Activated CD4-positive, alpha-beta T cell treated with anti-CD3 and anti-CD28 coated beads for 24 hours (primary cell): ENCODE results near the gene ZNFX1.
"Not testable (repeated sequence)": the region's sequence is repeated elsewhere in the genome, so short reads cannot be mapped to it uniquely, and the experiment has no call there.

Experiments
- DNase-seq, 2 donors: peaks; one replicate each; pipeline ENCODE4 v3.0.0-alpha.2; 2020; ENCODE audit warnings: low read depth in 2 of 2

The ZNFX1 gene

DNA sequence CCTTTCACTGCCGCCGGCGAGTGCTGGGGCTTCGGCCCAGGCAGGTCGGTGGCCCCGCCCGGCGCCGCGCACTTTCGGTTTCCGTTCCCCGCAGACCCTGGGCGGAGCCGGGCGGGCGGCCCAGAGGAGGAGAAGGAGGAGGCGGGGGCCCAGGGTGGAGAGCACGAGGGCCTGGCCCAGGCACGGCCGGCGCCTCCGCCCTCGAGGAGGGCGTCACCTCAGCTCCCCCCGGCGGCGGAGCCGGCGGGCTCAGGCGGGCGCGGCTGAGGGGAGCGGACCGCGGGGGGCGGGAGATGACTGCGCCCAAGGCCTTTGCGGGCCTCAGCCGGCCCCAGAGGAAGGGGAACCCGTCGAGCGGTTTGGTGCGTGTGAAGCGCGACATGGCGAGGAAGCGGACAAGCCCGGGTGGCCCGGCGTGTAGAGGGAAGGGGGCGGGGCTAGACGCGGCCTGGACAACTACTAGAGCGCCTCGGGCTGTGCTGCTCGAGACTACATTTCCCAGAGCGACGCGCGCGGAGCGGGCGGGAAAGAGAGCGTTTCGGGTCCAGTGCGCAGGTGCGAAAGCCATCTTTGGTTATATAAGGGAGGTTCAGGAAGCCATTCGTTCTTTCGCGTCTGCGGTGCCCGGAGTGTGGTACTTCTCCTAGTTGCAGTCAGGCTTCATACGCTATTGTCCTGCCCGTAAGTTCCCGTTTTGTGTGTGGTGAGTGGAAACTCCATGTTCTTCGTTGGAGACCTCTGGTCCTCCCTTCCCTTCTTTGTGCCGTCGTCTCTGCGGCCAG lies at the start of gene ZNFX1:
Gene ZNFX1, minus strand, starts transcription at position 22 of the 782 bp plus-strand sequence. CDS start 2,218 bp downstream, outside the sequence.
- peak; percentile 98 to 99 for DNase-seq

DNA sequence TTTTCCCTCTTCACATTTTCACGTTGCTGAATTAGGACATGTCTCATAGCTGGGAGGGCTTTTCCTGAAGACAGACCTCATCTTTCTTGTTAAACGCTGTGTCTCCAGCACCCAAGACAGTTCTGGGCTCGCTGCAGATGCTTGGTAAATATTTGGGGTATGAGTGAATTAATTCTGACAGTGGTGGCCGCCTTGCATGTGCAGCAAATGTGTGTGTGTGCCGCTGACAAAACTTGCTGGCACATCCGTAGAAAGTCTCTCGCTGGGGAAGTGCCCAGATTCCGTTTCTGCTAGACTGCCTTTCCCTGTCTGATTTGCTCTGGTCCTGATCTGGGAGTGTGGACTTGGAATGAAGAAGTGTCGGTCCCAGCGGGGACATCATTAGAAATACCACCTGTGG lies 48.2 kb upstream of the ZNFX1 start:
- DNase-seq = no peak

DNA sequence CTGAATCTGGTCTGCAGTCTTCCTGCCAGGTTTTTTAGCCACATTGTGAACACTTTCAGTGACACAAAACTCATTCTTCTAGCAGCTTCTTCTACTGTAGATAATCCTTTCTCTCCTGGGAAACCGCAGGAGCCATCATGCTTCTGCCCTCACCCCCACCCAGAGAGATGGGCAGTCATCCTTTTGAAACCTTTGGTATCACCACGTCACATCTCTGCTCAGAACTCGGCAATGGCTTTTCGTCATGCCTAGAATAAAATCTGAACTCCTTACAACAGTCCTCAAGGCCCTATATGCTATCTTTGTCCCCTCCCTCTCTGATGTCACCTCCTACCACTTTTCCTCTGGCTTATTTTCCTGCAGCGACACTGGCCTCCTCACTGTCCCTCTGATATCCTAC lies 46.4 kb upstream of the ZNFX1 start:
- no peak for DNase-seq

DNA sequence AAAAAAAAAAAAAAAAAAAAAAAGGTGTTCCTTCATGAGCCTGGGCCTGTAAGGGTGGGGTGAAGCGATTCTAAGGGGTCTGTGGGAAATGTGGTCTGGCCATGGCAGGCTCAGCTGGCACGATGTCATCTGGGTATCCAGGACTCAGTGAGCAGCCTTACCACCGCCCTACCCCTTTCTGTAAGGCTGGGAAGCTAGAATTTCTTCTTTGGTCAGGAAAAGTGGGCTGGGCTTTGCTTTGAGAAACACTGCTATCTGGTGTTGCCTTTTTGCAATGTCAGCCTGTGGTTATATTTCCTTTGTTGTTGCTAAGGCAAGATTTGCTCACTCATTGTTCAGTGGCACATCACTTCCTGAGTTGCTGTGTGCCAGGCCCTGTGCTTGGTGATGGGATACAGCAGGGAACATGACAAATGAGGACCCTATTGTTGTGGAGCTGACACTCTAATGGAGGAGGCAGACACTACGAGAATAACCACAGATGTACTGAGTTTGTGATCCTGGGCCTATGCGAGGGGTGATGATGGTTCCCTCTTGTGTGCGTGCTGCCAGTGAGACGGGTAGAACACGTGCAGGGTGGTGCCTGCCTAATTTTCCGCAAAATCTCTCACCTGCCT lies 45.9 kb upstream of the ZNFX1 start:
- DNase-seq = no peak

DNA sequence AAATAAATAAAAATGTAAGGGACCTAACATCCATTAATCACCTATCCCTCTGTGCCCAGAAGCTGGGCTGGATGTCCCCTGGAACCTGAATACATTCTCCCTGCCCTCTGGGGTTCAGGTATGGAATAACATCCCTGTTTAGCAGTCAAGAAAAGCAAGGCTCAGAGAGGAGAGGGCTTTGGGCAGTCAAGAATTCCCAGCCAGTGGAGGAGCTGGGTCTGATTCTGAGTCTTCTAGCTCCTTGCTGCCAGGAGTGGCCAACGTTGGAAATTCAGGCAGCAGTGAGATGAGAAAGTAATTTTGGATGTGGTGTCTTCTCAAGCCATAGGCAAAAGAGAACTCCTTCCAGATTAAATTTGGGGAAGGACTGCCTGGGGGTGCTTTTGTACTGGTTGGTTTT lies 42.6 kb upstream of the ZNFX1 start:
- DNase-seq = no peak

DNA sequence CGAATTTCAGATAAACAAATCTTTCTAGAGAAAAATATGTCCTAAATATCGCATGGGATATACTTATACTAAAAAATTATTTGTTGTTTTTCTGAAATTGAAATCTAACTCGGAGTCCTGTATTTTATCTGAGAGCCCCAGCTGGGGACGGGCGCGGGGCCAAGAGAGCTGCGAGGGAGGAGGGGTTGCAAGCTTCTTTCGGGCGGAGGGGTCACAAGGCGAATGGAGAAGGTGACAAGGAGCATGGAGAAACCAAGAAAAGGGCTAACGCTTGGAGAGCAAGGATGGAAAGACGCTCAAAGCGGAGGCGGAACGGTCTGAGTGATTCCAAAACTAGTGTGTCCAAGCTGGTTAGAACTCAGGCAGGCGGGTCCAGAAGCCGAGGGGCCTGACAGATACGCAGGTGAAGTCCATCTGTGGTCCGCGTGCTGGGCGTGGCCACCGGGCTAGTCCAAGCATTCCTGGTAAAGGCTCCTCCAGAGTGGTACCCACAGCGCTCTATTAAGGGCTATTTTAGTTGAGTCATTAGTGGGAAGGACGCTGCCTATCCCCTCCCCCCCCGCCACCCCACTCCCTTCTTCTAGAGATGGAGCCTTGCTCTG lies 41.5 kb upstream of the ZNFX1 start:
- DNase-seq = no peak

DNA sequence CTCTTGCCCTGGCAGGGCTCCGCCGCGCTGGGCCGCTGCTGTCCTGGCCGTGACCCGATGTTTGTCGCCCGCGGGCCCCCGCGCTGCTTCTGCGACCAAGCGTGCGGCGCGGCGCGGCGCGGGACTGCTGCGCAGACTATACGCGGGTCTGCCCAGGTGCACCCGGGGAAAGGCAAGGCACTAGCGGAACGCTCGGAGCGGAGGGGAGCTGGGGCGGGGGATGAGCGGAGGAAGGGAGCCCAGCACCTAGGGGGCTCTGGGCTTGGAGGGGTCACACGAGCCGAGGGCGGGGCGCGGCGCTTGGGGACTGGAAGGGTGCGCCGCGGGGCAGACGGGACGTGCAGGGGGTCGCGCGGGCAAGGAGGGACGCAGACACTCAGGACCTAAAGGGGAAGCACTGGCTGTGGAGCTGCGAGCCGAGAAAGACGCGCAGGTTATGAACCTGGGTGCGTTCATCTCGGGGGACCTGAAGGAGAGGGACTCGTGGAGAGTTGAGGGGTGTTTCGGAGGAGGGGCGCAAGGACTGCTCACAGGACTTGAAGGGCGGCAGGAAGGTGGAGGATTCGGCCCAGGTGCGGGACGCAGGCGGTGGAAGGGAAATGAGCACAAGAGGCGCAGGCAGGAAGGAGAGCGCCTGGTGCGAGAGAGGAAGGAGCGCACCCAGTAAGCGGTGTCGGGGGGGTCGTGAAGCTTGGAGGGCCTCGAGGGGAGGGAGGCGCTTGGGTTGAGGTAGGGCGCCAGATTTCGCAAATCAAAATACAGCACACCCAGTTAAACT lies 40.8 kb upstream of the ZNFX1 start:
- no peak for DNase-seq

DNA sequence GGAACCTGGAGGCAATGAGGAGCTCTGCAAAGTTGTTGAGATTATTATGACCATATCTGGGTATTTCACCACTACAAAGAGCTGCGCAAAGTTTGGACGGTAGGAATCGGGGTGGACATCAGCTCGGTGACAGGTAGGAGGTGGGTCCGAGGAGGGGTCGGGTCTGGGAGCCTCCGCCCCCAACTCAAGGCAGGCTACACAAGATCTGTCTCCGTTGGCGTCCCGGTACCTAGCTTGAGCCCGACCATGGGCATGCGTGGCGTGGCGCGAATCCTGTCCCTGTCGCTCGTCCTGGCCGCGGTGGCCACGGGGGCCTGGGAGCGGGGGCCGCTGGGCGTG lies 40.2 kb upstream of the ZNFX1 start:
- DNase-seq = no peak

DNA sequence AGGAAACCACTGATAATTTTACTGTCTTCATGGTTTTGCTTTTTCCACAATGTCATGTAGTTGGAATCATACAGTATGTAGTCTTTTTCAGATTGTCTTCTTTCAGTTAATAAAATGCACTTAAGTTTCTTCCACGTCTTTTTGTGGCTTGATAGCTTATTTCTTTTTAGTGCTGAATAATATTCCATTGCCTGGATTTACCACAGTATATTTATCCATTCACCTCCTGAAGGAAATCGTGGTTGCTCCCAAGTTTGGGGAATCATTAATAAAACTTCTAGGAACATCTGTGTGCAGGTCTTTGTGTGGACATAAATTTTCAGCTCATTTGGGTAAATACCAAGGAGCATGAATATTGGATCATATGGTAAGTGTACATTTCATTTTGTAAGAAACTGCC lies 38.8 kb upstream of the ZNFX1 start:
- no peak for DNase-seq

DNA sequence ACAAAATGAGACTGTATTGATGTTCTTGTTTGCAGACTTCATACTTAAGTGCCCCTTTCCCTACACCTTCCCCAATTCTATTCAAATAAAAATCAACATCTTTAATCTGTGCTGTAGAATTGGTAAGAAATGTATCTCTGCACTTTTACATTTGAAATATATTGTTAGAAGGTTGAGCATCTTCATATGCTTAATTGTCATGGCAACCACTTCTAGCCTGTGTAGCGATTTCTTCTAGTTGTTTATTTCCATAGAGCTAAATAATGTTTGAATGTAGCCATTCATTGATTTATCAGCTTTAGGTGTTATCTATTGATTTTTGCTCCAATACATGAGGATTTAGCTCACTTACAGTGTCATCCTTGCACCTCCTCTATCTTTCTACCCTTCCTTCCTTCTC lies 37.7 kb upstream of the ZNFX1 start:
- DNase-seq = no peak

DNA sequence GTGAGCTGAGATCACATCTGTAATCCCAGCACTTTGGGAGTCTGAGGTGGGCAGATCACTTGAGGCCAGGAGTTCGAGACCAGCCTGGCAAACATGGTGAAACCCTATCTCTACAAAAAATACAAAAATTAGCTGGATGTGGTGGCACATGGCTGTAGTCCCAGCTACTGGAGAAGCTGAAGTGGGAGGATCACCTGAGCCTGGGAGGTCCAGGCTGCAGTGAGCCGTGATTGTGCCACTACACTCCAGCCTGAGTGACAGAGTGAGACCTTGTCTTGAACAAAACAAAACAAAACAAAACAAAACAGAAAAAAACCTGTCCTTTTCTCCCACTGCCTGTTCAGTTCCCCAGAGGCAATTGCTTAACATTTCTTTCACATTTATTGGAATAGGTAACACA lies 36.2 kb upstream of the ZNFX1 start:
- not testable (repeated sequence) for DNase-seq

DNA sequence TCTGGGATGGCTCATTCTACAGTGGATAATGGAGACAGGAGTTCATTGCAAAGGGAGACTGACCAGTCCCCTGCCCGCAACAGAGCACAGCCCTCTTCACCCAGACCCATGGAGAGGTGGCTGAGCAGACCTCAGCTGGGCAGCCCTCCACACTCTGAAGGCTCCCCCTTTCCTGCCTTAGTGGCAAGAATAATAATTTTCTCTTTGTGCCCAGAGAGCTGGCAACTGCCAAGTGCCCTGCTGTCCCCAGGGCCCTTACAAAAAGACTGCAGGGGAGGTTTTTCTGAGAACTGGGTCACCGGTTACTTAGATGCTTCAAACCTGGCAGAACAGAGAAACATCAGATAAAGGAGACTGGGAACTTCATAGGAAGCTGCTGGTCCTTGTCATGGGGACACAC lies 35.4 kb upstream of the ZNFX1 start:
- DNase-seq = no peak

DNA sequence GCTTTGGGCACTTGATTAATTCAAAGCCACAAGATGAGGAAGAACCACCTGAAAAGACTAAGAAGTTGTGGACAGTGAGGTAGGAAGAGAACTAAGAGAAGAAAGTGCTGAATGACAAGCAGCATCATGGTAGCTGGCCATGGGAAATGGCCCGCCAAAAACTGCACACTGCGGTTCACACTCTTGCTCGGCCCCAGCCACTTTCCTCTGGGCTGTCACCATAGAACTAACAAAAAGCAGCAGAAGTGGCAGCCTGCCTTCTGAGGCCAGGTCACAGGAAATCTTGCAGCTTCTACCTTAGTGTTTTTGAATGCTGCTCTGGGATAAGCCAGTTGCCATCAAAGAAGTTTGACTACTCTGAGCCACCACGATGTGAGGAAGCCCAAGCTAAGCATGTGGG lies 34.8 kb upstream of the ZNFX1 start:
- DNase-seq = no peak

DNA sequence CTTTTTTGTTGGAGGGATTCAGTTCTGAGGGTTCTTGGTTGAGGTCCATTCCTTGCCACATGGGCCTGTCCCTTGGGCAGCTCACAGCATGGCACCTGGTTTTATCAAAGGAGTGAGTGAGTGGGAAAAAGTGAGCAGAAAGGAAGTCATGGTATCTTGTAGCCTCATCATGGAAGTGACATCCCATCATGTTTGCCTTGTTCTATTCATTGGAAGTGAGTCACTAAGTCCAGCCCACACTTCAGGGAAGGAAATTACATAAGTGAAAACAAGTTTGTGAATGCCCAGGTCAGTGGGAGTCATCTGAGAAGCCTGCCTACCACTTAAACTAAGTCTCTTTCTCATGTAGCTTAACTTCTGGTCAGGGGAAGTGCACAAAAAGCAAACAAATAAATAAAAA lies 32.8 kb upstream of the ZNFX1 start:
- DNase-seq = no peak

DNA sequence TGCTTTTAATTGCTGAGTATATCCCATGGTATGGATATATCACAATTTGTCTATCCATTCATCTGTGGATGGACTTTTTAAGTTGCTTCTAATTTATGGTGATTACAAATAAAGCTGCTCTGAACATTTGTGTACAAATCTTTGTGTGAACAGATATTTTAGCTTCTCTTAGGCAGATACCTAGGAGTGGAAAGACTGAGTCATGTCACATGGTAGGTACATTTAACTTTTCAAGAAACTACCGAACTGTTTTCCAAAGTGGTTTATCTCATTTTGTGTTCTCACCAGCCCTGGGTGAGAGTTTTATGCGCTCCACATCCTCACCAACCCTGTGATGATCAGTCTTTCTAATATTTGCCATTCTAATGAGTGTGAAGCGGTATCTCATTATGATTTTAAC lies 31.0 kb upstream of the ZNFX1 start:
- DNase-seq = no peak

DNA sequence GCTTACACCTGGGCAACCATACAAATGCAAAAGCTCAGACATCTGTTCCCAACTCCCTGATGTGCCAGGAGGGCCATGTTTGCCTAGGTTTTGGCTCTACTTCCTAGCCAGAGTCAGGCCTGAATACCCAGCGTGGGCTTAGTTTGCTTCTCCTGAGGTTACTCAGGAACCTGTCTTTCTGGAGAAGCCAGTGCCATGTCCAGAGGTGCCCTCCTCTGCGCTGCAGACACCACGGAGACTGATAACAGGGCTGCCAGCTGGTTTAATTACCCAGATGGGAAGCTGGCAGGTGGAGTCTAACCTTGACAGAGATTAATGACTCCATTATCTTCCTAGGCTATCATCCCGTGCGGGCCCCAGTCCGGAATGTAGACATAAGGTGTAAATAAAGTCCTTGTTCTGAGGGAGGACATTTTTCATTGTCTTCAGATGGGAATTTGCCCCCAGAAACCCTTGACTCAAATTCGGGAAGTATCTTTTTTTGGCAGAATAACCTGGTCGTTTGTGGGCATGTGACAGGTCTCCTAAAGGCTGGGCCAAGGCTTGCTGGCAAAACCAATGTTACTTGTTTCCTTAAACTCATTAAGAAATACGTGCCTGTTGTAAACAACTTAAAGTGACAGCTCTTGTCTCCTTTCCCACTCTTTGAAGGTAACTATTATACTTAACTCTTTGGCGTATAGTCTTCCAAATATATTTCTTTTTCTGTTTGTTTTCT lies 29.2 kb upstream of the ZNFX1 start:
- no peak for DNase-seq

DNA sequence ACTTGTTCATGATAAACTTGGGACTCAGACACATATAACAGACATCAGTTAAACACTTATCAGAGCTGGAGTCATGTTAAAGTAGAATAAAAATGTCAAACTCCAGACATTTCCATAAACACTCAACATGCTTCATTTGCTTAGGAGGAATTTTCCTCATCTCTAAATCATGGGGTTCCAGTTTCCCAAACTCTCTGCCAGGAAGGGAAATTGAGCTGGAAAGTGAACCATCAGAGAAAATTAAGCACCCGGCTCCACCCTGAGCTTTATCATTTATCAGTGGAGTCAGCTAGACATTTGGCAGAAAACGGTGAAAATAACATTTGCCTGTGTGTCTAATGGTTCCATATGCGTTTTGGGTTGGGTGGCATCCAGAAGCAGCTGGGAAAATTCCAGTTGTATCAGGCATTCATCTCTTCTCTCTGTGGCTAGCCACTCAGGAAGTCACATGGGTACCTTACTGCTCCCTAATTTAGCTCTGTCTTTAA lies 25.3 kb upstream of the ZNFX1 start:
- DNase-seq = no peak

DNA sequence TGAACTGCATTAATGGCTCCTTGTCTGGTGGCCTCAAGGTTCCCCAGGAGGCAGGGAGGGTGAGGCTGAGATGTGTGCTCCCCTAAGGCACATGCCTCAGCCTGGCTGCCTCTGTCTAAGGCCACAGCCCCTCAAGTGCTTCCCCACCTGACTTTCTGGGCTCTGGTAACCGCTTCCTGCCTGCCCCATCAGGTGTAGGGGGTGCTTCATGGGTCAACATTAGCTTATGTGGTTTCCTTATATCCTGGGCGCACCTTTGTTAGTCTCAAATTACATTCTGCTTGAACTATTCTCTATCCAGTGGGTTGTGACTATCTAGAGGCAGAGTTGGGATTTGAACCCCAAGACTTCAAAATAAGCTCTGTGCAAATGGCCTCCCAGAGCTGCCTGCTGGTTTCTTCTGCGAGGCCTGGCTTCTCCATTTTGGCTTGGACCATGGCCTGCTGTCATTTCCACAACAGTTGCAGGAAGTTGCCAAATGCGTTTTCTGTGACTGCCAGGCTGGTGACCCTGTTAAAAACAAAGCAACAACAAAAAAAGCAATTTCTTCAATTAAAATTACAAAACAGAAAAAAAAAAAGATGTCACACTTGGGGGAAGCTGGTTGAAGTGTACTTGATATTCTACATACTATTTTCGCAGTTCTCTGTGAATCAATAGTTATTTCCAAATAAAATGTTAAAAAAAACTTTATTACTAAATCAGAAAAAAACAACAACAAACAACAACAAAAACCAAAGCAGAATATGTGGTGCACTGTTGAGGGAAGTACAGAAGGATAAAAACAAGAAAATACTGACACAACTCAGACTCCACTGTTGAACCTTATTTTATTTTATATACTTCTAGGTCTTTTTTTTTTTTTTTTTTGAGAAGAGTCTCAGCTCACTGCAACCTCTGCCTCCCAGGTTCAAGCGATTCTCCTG lies 20.0 kb upstream of the ZNFX1 start:
- DNase-seq = no peak

DNA sequence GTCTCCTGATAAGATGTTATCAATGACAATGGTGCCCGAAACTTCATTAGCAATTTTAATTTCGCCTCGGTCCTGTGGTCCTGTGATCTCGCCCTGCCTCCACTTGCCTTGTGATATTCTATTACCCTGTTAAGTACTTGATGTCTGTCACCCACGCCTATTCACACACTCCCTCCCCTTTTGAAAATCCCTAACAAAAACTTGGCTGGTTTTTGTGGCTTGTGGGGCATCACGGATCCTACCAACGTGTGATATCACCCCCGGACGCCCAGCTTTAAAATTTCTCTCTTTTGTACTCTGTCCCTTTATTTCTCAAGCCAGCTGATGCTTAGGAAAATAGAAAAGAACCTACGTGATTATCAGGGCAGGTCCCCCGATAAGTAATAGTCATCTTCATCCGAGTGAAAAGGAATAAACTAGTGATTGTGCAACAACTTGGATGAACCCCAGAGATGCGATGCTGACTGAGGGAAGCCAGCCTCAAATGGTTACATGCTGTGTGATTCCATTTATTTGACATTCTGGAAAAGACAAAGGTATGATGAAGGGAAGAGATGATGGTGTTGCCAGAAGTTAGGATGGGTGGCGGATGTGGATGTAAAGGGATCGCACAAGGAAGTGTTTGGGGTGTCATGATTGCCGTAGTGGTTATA lies 16.3 kb upstream of the ZNFX1 start:
- not testable (repeated sequence) for DNase-seq

DNA sequence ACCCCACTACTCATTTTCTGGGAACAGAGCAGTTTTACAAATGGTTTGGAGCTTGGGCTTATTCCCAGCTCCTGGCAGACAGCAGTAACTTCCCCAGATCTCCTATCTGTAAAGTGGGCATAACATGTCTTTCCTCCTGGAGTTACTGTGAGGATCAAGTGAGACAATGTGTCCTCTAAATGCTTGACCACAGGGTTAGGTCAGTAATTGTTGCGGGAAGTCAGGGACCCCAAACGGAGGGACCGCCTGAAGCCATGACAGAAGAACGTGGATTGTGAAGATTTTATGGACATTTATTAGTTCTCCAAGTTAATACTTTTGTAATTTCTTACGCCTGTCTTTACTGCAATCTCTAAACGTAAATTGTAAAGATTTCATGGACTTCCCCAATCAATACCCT lies 15.3 kb upstream of the ZNFX1 start:
- no peak for DNase-seq
